Daoy (cell line): ENCODE results near the gene NCAPG2. TPM values are rescaled to one million over a fixed set of nuclear protein-coding genes. Genes with fewer than 3 reads are reported as not detected.

Experiments
- DNase-seq: peaks from one replicate; pipeline ENCODE4 v3.0.0-alpha.2; 2015; ENCODE audit warnings: low read depth
- total RNA-seq: library from RNA; depleted of rRNA; stranded (reverse); fragments of >200 nt; shearing (Covaris generic); gene quantifications from 2 replicates; pipeline ENCODE4 v1.2.3, GENCODE V29; 2014

The NCAPG2 gene
- total RNA-seq, 1 experiment from 2014 or later, result 57.2 TPM

DNA sequence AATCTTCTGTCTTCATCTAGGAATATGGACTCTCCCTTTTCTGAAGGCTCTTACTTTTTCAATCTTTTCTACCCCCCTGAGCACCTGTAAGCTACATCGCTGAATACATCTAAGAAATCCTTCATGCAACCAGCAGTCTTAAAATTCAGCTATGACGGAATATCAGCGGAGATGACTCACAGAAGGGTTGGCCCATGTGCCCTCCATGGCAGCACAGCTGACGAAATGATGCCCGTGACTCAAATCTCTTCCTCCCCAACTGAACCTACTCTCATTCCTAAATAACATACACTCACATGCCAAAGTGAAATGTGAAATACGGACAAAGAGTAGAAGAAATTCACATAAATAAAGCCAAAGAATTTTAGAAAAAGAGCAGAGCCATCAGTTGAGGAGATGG, 30.3 kb upstream of the NCAPG2 start:
- DNase-seq, result peak; percentile 53

DNA sequence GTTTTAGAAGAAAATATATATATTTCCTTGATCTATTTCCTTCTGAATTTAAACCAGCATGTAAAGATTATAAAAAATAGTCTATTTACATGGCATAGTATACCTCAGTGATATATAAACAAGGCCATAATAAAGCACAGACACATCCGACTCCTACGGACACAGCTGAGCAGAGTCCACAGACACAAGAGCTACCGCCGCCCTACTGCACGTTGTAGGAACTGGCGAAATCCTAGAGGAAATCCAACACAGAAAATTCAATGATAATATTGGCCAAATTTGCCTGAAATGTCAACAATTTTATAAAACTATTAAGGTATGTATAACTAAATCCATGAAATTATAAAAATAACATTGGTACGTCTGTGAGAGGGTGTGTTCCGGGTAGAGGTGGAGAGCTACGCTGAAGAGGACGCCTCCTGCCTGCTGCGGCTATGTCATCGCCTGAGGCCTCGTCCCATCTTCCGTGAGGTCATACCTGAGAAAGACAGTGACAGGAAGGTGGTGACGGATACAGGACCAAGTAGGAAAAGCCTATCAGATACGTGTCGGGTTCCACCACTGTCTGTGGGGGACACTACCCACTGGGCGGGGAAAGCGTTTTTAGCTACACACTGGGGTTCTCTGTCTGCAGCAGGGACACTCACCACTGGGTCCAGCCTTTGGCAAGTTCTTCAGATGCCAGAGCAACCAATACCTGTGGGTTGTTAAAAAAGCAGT, 29.3 kb upstream of the NCAPG2 start:
- no peak for DNase-seq

DNA sequence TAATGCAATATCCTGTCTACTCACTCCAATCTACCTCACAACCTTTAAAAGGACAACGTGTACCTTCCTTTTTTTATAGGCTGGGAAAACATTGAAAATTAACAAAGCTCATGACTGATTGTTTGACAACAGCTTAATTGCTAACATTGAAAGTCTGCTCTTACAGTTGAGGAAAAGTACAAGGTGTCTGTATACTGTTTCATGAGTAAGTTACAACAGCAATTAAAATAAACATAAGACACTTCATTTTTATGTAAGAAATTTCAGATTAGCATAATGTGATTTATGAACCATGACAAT, 28.6 kb upstream of the NCAPG2 start:
- no peak for DNase-seq

DNA sequence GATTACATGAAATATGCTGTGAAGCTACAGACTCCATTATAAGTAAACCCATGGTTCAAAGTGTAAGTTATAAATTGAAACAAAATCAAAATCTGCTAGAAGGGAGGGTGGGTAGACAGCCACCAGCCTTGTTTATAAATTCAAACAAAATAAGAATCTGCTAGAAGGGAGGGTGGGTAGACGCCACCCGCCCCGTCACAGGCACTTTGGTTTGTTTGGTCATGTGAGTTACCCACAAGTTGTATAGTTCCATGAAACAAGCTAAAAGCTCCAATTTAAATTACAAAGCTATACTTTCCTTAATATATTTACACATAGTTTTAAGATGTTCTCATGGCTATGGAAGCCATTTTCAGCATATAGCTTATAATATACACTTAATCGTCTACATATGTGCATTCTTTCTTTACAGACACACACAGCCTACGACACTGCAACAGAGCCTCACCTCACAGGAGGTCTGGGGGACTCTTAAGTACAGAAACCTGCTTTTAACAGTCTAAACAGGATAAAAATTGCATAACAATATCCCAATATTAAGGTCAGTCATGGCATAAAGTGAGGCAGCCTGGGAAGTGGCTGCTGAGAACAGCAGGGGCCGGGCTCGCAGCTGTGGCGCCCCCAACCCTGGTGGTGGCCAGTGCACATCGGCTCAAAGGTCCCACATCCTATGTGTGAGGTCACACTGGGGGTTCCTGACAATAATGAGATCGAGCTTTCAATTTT, 28.1 kb upstream of the NCAPG2 start:
- no peak for DNase-seq

DNA sequence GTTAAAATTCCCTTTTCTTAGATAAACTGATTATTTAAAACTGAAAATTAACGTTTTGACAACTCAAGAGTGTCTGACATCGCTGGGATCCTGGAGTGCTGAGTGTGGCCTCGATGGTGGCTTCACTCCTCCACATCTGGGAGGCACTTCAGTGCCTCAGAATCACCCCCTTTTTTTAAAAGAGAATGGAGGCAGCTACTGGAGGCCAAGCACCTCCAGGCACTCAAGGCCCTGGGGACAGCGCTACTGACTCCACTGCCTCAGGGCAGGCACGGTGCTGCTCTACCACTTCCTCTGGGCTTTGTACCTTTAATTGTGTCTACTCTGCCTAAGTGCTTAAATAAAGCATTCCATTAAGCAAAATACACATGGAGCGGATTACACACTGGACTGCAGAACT, 27.2 kb upstream of the NCAPG2 start:
- DNase-seq, result no peak

DNA sequence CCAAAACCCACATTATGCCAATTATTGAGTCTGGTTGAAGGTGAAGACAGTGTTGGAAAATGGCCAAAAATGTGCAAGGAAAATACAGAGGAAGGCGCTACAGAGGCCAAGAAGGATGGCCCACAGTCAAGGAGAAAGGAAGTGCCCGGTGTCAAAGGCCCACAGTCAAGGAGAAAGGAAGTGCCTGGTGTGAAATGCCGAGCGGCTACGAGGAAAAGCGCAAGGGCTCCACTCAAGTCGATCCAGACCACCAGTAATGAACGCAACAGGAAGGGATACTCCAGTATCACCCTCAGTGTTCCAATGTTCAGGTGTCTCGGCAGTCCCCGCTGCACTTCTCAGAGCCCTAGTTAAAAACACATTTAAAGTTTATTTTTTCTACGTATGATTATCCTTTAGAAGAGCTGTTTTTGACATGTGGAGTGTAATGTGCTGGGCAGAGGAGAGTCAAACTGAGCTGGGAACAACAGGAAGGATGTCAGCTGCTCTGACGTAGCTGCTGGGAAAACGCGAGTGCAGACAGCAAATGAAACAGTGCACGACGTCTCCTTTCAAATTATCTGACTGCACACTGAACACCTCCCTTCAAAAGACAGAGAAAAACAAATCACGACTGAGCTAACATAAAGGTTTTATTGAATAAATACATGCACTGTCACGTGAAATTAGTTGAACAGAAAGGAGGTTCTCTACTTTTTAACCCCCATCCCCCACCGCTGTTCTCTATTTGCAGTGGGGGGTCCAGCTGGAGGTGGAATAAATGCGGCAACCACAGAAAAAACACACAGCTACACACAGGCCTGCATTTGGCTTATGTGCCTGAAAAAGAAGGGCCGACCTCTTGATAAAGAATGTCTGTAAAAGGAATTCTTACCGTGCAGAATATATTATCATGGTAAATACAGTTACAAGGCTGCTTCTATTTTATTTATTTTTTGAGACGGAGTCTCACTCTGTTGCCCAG, 26.1 kb upstream of the NCAPG2 start:
- no peak for DNase-seq

DNA sequence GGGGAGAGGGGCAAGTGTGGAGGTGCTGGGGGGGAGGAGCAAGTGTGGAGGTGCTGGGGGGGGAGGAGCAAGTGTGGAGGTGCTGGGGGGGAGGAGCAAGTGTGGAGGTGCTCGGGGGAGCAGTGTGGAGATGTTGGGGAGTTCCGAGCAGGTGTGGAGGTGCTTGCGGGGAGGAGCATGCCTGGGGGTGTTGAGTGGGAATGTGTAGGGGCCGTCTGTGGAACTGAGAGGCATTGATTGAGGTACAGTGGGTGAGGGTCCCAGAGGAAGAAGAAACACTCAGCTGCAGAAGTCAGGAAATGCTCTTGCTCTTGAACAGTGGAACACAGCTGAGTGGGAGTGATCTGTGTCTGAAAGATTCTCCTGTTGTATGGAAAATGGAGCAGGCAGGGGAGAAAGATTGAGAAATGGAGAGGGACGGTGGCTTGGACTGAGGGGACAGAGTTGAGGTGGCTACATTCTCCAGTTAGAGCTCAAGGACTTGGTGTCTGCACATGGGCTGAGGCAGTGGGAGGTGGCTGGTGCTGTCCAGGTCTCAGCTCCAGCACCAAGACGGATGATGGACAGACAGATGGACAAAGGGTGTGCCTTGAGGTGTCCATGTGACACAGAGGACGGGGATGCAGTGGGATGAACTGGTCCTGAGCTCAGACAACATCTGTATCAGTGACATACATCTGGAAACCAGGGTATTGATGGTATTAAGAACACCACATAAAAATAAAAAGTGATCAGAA, 25.2 kb upstream of the NCAPG2 start:
- no peak for DNase-seq

DNA sequence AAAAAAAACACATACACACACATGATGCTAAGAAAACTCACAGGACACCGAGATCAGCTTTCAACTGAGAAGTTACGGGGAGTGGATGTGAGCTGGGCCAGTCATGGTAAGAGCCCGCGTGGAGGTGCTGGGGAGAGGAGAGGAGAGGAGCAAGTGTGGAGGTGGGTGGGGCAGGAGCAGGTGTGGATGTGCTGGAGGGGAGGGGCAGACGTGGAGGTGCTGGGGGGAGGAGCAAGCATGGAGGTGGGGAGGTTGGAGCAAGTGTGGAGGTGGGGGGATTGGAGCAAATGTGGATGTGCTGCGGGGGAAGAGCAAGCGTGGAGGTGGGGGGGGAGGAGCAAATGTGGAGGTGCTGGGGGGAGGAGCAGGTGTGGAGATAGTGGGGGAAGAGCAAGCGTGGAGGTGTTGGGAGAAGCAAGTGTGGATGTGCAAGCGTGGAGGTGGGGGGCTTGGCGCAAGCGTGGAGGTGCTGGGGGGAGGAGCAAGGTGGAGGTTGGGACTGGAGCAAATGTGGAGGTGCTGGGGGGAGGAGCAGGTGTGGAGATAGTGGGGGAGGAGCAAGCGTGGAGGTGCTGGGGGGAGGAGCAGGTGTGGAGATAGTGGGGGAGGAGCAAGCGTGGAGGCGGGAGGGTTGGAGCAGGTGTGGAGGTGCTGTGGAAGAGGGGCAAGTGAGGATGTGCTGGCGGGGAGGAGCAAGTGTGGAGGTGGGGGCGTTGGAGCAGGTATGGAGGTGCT, 24.5 kb upstream of the NCAPG2 start:
- no peak for DNase-seq

DNA sequence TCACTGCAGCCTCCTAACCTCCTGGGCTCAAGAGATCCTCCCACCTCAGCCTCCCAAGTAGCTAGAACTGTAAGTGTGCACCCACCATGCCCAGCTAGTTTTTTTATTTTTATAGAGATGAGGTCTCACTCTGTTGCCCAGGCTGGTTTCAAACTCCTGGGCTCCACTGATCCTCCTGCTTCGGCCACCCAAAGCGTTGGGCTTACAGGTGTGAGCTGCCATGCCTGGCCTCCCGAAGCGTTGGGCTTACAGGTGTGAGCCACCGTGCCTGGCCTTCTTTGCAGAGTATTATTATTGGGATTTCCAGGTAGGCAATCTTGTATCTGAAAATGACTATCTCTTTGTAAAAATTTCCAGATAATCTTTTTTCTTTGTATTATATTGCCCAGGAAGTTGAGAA, 23.1 kb upstream of the NCAPG2 start:
- no peak for DNase-seq

DNA sequence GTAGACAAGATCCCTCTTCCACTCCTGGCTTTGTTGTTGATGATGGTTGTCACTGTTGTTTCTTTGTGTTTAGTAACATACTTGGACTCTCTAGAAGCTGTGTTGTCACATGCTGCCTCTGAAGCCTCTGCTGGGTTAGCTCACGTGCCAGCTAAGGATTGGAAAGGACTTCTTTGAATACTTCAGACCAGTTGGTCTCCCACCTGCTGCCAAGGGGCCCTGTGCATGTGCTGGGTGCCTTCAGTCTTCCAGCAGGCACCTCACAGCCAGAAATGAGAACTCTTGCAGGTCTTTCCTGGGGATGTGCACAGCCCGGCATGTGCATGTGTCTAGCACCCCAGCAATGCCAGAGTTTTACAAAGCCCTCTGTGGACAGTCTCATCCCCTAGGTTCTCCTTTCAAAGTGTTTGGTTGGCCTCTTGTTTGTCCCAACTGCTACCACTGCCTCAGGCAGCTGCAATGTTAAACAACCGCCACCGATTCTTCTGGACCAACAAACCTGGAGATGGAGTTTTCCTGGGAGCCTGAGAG, 21.7 kb upstream of the NCAPG2 start:
- no peak for DNase-seq

DNA sequence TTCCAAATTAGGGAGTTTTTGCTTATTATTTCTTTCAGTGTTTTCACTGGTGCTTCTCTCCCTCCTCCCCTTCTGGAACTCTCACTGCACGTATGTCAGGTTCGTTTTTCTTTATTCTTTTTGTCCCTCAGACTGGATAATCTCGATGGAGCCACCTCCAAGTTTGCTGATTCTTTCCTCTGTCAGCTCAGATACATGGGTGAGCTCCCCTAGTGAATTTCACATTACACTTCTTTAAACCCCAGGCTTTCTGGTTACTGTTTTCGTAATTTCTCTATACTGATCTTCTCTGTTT, 20.8 kb upstream of the NCAPG2 start:
- DNase-seq, result no peak

DNA sequence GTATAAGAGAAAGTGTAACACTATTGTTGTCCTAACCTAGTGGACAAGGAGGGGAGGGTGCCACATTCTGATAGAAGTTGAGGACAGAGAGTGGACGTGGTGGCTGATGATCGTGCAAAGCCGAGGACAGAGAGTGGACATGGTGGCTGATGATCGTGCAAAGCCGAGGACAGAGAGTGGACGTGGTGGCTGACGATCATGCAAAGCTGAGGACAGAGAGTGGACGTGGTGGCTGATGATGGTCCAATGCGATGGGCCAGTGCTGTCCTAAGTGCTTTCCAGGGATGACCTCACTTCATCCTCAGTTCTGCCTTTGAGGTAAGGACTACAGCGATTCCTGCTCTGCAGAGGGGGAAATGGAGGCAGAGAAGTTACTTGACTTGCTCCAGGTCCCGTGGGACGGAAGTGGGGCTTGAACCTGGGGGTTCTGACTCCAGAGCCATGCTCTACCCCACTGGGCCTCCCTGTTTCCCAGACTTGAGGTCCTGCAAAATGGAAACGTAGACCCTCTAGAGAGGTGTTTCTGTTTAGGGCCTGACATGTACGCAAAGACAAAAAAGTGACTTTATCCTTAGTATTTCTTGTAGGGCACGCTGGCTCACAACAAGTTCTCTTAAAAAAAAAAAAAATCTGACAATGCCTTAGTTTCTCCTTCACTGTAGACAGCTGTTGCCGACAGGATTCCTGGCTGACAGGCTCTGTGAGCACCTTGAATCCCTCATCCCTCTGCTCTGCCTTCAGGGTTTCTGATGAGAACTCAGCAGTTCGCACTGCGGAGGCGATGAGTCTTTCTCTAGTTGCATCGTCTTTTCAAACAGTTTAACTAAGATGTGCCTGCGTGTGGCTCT, 20.3 kb upstream of the NCAPG2 start:
- no peak for DNase-seq

DNA sequence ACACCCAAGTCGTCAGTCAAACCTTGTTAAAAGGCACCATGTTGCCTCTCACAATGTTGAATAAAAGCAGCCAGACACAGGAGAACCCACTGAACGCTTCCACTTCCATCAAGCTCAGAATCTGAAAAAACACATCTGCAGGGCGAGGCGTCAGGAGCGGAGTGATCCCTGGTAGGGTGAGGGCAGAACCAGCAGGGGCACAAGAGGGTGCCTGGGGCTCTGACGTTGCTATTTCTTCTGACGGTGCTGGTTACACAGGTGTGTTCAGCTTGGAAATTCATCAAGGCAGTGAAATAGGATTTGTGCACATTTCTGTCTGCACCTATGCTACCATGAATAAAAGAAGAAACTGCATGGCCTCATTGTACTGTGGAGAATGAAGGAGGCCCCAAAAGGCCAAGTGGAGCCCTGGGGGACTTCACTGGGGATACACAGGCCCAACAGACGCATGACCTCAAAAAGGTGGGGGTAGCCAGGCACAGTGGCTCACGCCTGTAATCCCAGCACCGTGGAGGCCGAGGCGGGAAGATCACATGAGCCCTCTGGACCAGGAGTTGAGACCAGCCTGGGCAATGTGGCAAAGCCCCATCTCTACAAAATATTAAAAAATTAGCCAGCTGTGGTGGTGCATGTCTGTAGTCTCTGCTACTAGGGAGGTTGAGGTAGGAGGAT, 19.2 kb upstream of the NCAPG2 start:
- DNase-seq, result no peak

DNA sequence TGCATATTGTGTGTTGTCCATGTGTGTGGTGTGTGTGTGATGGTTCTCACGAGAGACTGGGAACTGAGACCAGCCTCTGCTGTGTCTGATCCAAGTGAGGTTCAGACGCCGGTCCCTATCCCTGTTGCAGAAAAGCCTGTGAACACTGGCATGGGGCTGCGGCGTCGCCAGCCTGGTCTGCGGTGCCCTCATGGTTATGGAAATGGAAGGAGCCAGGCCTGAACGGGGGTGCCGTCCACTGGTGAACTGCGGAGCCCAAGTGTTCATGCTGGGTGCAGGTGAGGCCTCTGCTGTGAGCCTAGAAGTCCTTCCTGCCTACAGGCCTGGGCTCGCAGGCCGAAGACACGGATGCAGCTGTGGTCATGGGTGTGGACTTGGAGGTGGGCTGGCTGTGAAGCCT, 18.7 kb upstream of the NCAPG2 start:
- no peak for DNase-seq

DNA sequence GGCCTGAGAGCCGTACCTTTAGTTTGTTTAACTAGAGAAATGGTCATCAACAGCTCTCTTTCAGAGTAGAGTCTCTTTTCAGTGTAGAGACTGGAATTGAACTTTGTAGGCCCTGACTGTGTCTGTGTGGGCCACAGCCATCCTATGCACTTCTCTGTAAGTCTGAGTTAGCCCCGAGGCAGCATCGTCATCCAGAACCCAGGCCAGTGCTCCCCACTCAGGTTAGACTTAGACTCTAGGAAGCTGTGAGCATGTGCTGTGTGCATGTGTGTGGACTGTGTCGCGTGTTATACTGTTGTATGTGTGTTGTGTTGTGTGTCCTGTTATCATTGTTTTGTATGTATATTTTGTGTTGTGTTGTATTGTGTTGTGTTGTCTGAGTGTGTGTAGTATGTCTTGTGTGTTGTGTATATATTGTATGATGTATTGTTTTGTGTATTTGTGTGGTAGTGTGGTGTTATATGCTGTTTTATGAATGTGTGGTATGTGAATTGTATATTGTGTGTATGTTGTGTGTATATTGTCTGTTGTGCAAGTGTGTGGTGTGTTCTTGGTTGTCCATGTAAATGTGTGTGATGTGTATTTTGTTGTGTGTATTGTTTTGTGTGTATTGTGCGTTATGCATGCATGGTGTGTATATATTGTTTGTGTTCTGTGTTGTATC, 18.1 kb upstream of the NCAPG2 start:
- DNase-seq, result no peak

DNA sequence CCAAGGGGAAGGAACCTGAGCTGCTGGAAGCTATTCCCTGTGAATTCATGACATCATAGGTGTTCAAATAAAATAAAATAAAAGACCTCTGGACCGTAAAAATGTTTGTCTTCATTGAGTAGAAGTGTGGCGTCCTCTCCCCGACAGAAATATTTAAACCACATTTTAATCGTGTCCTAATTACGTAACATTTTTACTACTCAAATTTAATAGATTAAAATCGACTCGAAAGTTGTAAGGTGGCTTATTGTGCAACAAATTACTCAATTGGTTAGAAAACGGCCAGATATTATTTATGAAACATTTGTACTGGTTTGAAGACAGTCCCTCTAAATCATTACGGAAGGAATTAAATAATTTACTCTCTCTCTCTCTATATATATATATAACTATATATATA, 15.5 kb upstream of the NCAPG2 start:
- DNase-seq, result no peak

DNA sequence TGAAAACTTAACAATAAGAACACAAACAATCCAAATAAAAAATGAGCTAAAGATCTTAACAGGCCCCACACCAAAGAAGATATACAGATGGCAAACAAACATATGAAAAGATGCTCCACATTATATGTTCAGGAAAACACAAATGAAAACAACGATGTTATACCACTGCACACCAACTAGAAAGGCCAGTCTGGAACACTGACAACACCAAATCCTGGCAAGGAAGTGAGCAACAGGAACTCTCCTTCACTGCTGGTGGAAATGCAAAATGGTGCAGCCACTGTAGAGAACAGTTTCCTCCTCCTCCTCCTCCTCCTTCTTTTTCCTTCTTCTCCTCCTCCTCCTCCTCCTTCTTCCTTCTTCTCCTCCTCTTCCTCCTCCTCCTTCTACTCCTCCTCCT, 12.2 kb upstream of the NCAPG2 start:
- DNase-seq, result no peak

DNA sequence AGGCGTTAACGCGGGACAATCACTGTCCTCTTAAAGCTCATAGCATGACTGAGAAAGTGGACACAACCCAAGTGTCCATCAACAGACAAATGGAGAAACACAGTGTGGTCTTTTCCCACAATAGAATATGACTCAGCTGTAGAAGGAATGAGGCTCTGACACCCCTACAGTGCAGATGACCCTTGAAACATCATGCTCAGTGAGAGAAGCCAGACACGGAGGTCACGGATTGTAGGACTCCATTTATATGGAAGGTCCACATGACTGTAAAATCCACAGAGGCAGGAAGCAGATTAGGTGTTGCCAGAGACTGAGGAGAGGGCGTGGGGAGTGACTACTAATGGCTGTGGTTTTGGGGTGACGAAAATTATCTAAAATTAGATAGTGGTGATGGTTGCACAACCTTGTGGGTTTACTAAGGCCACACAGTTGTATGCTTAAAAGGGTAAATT, 6.1 kb upstream of the NCAPG2 start:
- no peak for DNase-seq

DNA sequence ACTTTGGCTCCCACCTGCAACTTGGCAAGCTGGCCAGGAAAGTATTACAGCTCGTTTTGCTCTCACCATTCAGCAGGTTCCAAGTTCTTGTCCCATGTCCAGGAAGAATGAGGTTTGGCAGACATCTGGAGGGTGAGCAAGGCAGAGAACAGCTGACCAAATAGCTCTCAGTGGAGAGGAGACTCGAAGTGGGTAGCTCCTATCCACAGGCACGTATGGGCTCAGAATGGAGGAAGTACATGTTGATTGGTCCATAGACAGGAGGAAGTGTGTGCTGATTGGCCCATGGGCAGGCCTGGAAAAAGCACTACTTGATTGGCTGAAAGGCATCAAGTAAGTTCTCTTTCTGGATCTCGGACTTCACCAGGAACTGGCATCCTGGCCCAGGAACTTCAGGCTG, 3.0 kb upstream of the NCAPG2 start:
- no peak for DNase-seq
